Astrocyte (in vitro differentiated cells and primary cell): ENCODE data around the gene SRPK3. TPM values are rescaled to one million over a fixed set of nuclear protein-coding genes. Genes with fewer than 3 reads are reported as not detected.
"Not testable (repeated sequence)": the region's sequence is repeated elsewhere in the genome, so short reads cannot be mapped to it uniquely, and the experiment has no call there.

Experiments
- DNase-seq: peaks from one replicate; pipeline ENCODE4 v3.0.0-alpha.2; 2010; ENCODE audit warnings: low read depth
- FAIRE-seq: peaks from 2 replicates; lab custom pipeline; 2011; peaks lifted over from hg19 to GRCh38; lab: Jason Lieb, UNC
- H2AFZ ChIP-seq: 2 replicates; pipeline ENCODE4 v1.6.0; 2012; ENCODE audit warnings: low read depth, low read length, inconsistent platforms
- H3K27ac ChIP-seq: 2 replicates; pipeline ENCODE4 v1.5.1; 2011; ENCODE audit warnings: low read depth, low read length, inconsistent platforms
- H3K27me3 ChIP-seq: 2 replicates; pipeline ENCODE4 v1.6.0; 2011; ENCODE audit warnings: low read length, inconsistent platforms; ENCODE audit not compliant: insufficient read depth
- H3K36me3 ChIP-seq: 2 replicates; pipeline ENCODE4 v1.5.1; 2011; ENCODE audit warnings: low read length, inconsistent platforms; ENCODE audit not compliant: insufficient read depth
- H3K4me1 ChIP-seq: 2 replicates; pipeline ENCODE4 v1.5.1; 2011; ENCODE audit warnings: low read length, inconsistent platforms; ENCODE audit not compliant: insufficient read depth
- H3K4me2 ChIP-seq: 2 replicates; pipeline ENCODE4 v1.6.0; 2012; ENCODE audit warnings: low read length, inconsistent platforms
- H3K4me3 ChIP-seq: 2 replicates; pipeline ENCODE4 v1.5.1; 2011; ENCODE audit warnings: low read depth, mild to moderate bottlenecking, low read length, inconsistent platforms; ENCODE audit not compliant: insufficient read depth
- H3K79me2 ChIP-seq: 2 replicates; pipeline ENCODE4 v1.6.0; 2012; ENCODE audit warnings: mild to moderate bottlenecking, low read length, inconsistent platforms; ENCODE audit not compliant: insufficient read depth
- H3K9ac ChIP-seq: 2 replicates; pipeline ENCODE4 v1.6.0; 2012; ENCODE audit warnings: mild to moderate bottlenecking, low read length, inconsistent platforms
- H3K9me3 ChIP-seq: 2 replicates; pipeline ENCODE4 v1.5.1; 2012; ENCODE audit warnings: low read depth, mild to moderate bottlenecking, low read length, inconsistent platforms; ENCODE audit not compliant: insufficient read depth
- H4K20me1 ChIP-seq: 2 replicates; pipeline ENCODE4 v1.6.0; 2012; ENCODE audit warnings: low read length, inconsistent platforms; ENCODE audit not compliant: insufficient read depth
- H3K27ac Mint-ChIP-seq: one replicate; pipeline ENCODE4 v1.8.0; 2021; ENCODE audit warnings: mild to moderate bottlenecking, mixed read lengths; ENCODE audit not compliant: unreplicated experiment
- H3K27me3 Mint-ChIP-seq: one replicate; pipeline ENCODE4 v1.8.0; 2021; ENCODE audit warnings: low read depth, mixed read lengths; ENCODE audit not compliant: unreplicated experiment
- H3K36me3 Mint-ChIP-seq: one replicate; pipeline ENCODE4 v1.8.0; 2021; ENCODE audit warnings: low read depth, mixed read lengths; ENCODE audit not compliant: unreplicated experiment
- H3K4me1 Mint-ChIP-seq: one replicate; pipeline ENCODE4 v1.8.0; 2021; ENCODE audit warnings: low read depth, mixed read lengths; ENCODE audit not compliant: unreplicated experiment
- H3K4me3 Mint-ChIP-seq: one replicate; pipeline ENCODE4 v1.8.0; 2021; ENCODE audit warnings: mild to moderate bottlenecking, moderate library complexity, mixed read lengths; ENCODE audit not compliant: unreplicated experiment
- H3K9me3 Mint-ChIP-seq: one replicate; pipeline ENCODE4 v1.8.0; 2021; ENCODE audit warnings: mild to moderate bottlenecking, mixed read lengths; ENCODE audit not compliant: unreplicated experiment
- CTCF ChIP-seq: IDR thresholded peaks from 2 replicates; pipeline ENCODE4 v1.5.1; 2011; ENCODE audit warnings: low read depth, mild to moderate bottlenecking, inconsistent platforms, low read length, moderate library complexity; ENCODE audit not compliant: insufficient read depth
- EZH2 ChIP-seq: IDR thresholded peaks from 2 replicates; pipeline ENCODE4 v1.6.1; 2012; ENCODE audit warnings: mild to moderate bottlenecking, low read length, inconsistent platforms; ENCODE audit not compliant: insufficient read depth
- total RNA-seq: library from RNA; stranded (reverse); gene quantifications from 2 replicates; pipeline ENCODE4 v1.2.1, GENCODE V29; 2021

The SRPK3 gene
- total RNA-seq, 1 donor from 2014 or later = not detected

GRCh38 chrX:153743468-153744209 is 37.2 kb upstream of the SRPK3 start:
- not testable (repeated sequence) for H3K9me3 Mint-ChIP-seq, H4K20me1 ChIP-seq, H3K36me3 Mint-ChIP-seq, H3K27ac ChIP-seq, H3K27me3 Mint-ChIP-seq, H3K9me3 ChIP-seq, FAIRE-seq, H3K4me3 Mint-ChIP-seq, H3K27ac Mint-ChIP-seq, DNase-seq, H3K36me3 ChIP-seq, H3K79me2 ChIP-seq, H3K27me3 ChIP-seq, H3K4me1 Mint-ChIP-seq, H3K4me1 ChIP-seq, H3K9ac ChIP-seq, H3K4me3 ChIP-seq, H2AFZ ChIP-seq
- H3K4me2 ChIP-seq = peak overlapping the region; percentile 30

- TF ChIP-seq CTCF (no peak), EZH2 (no peak)
- H2AFZ ChIP-seq = no peak overlapping the region
- DNase-seq (no peak), FAIRE-seq (no peak)
- no peak overlapping the region for H3K27ac Mint-ChIP-seq
- no peaks in the 10 kb centered on the region for H4K20me1 ChIP-seq
- H3K4me3 ChIP-seq = no peak overlapping the region
- no peaks in the 10 kb centered on the region for H3K36me3 Mint-ChIP-seq
- H3K4me1 ChIP-seq = no peaks in the 10 kb centered on the region
- peak overlapping the region; percentile 30 for H3K4me2 ChIP-seq
- H3K27ac ChIP-seq = no peak overlapping the region
- H3K4me1 Mint-ChIP-seq = no peaks in the 10 kb centered on the region
- no peaks in the 10 kb centered on the region for H3K36me3 ChIP-seq
- H3K9me3 Mint-ChIP-seq = no peaks in the 10 kb centered on the region
- no peaks in the 10 kb centered on the region for H3K27me3 Mint-ChIP-seq
- H3K4me3 Mint-ChIP-seq = no peak overlapping the region
- H3K79me2 ChIP-seq = no peaks in the 10 kb centered on the region
- H3K9me3 ChIP-seq = no peaks in the 10 kb centered on the region
- no peaks in the 10 kb centered on the region for H3K27me3 ChIP-seq
- H3K9ac ChIP-seq = no peak overlapping the region
Measured at GRCh38 chrX:153744210-153745066, 36.4 kb upstream of the SRPK3 start.

- H3K27ac Mint-ChIP-seq, H3K36me3 ChIP-seq, H3K27me3 ChIP-seq, FAIRE-seq, H3K27ac ChIP-seq, DNase-seq, H3K9me3 ChIP-seq, H3K4me1 ChIP-seq, H3K4me3 Mint-ChIP-seq, H3K9ac ChIP-seq, H3K4me3 ChIP-seq, H4K20me1 ChIP-seq, H3K36me3 Mint-ChIP-seq, H3K4me1 Mint-ChIP-seq, H3K27me3 Mint-ChIP-seq, H2AFZ ChIP-seq, H3K9me3 Mint-ChIP-seq, H3K4me2 ChIP-seq, H3K79me2 ChIP-seq: not testable (repeated sequence)
Measured at GRCh38 chrX:153745067-153745433, 35.8 kb upstream of the SRPK3 start.
